ENCODE measurements around the gene CA5A. TPM values are rescaled to one million over a fixed set of nuclear protein-coding genes. Genes with fewer than 3 reads are reported as not detected.

Gene CA5A
- total and polyA plus RNA-seq, 2 of the 13 experiments (the other 11 are each of a cell fraction or from before 2014, with no cell fraction given), result 66.8 to 106 TPM

DNA sequence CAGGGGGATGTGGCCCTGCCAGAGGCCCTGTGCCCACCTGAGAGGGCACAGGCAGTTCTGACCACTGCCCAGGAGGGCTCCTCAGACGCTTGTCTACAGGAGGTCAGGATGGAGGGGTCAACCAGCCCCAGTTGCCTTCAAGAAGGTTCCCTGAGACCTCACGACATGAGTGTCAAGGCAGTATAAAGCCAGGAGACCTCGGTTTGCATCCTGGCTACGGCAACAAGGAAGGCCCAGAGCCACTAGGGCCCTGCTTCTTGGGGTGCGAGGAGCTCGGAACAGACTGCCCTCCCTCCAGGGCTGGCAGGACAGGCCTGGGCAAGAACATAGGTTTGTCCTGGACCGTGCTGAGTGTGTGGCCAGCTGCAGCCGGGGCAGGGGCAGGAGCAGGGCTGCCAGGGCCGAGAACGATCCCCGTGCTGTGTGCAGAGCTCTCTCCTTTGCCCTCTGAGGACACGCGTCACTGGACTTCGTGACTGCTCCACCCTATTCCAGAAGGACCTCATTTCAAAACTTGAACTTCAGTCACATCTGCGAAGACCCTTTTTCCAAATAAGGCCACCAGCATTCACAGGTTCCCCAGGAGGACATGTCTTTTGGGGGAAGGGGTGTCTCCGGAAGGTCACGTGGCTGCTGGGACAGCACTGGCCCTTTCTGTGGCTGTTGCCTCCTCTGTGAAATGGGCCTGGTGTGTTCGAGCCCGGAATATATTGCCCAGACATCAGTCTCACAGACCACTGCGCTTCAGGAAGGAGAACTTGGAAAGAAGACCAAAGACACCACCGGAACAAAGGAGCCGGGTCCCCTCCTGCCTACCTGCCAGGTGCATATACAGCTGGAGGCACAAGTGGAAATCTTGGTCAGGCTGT, 94.8 kb downstream of the CA5A start (continued):
- TF ChIP-seq ZGPAT (CRISPR knock-in tag; IDR thresholded peaks at IDR 0.05) (no peak), GZF1 (CRISPR knock-in tag; IDR thresholded peaks at IDR 0.05) (0 out of 2 replicates have a peak, but pooled peaks have one; percentile 18), FOXK1 (CRISPR knock-in tag; IDR thresholded peaks at IDR 0.05; ENCODE audit: borderline replicate concordance, low read depth) (no peak), ZNF232 (CRISPR knock-in tag; IDR thresholded peaks at IDR 0.05; ENCODE audit: borderline replicate concordance) (no peak), HIC2 (CRISPR knock-in tag; IDR thresholded peaks at IDR 0.05; ENCODE audit: low read depth) (0 out of 2 replicates have a peak, but pooled peaks have one; percentile 27), NKX3-1 (CRISPR knock-in tag; IDR thresholded peaks at IDR 0.05) (no peak), HMG20A (CRISPR knock-in tag; IDR thresholded peaks at IDR 0.05; ENCODE audit: borderline replicate concordance) (no peak), MBD4 (IDR thresholded peaks at IDR 0.05; ENCODE audit: borderline replicate concordance, low read length) (no peak), ZSCAN29 (CRISPR knock-in tag; conservative IDR thresholded peaks at IDR 0.05) (no peak; the same call in 1 of the 2 replicates), ZNF703 (CRISPR knock-in tag; IDR thresholded peaks at IDR 0.05; ENCODE audit: borderline replicate concordance) (no peak), ZFAT (CRISPR knock-in tag; conservative IDR thresholded peaks at IDR 0.05) (no peak), ZIK1 (CRISPR knock-in tag; IDR thresholded peaks at IDR 0.05; ENCODE audit: borderline replicate concordance, low read depth) (no peak), NFE2L2 (IDR thresholded peaks at IDR 0.05; ENCODE audit: low read length) (no peak), HDAC6 (IDR thresholded peaks at IDR 0.05; ENCODE audit: low read depth, low read length) (no peak), WIZ (CRISPR knock-in tag; IDR thresholded peaks at IDR 0.05) (no peak), CCAR2 (optimal IDR thresholded peaks at IDR 0.05; ENCODE audit: low read depth, low read length) (no peak), POLR2AphosphoS2 (IDR thresholded peaks at IDR 0.05; ENCODE audit: low read depth, low read length) (0 out of 2 replicates have a peak, but pooled peaks have one; percentile 28), JARID2 (CRISPR knock-in tag; IDR thresholded peaks at IDR 0.05; ENCODE audit: insufficient replicate concordance) (no peak), ZNF567 (CRISPR knock-in tag; IDR thresholded peaks at IDR 0.05; ENCODE audit: borderline replicate concordance) (0 out of 2 replicates have a peak, but pooled peaks have one; percentile 37), KAT8 (CRISPR knock-in tag; IDR thresholded peaks at IDR 0.05) (no peak), SAFB2 (CRISPR knock-in tag; IDR thresholded peaks at IDR 0.05; ENCODE audit: borderline replicate concordance, low read depth) (no peak), SKIL (CRISPR knock-in tag; IDR thresholded peaks at IDR 0.05; ENCODE audit: borderline replicate concordance) (no peak), NFIB (CRISPR knock-in tag; IDR thresholded peaks at IDR 0.05; ENCODE audit: borderline replicate concordance) (0 out of 2 replicates have a peak, but pooled peaks have one; percentile 8)
- TF ChIP-seq, protein P1, sequence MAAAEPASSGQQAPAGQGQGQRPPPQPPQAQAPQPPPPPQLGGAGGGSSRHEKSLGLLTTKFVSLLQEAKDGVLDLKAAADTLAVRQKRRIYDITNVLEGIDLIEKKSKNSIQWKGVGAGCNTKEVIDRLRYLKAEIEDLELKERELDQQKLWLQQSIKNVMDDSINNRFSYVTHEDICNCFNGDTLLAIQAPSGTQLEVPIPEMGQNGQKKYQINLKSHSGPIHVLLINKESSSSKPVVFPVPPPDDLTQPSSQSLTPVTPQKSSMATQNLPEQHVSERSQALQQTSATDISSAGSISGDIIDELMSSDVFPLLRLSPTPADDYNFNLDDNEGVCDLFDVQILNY (CRISPR knock-in tag; conservative IDR thresholded peaks at IDR 0.05), result no peak
